HCT116 (cell line): ENCODE data around the gene TWSG1. TPM values are rescaled to one million over a fixed set of nuclear protein-coding genes. Genes with fewer than 3 reads are reported as not detected.

Experiments used
- ATAC-seq: fragments of 200-7000 bp; cut with Tn5 transposase; 2 replicates; pipeline ENCODE4 v1.9.1; 2020; ENCODE audit warnings: mild to moderate bottlenecking, moderate library complexity
- BruUV-seq: library from RNA; stranded (reverse); fragments of 400-500 nt; replicated peaks from 2 replicates; lab custom pipeline; 2021; lab: Mats Ljungman, UMichigan
- CTCF ChIA-PET: fragments of 300-600 bp; sonication (Branson Sonifier 250); formaldehyde crosslinking; loops from one replicate; lab custom pipeline; 2021; ENCODE audit warnings: antibody characterized with exemption; lab: Charles Lee
- POLR2A ChIA-PET: fragments of 300-600, 350-600 bp; sonication (Branson Sonifier 250); formaldehyde crosslinking; loops from one replicate; lab custom pipeline; 2021; ENCODE audit warnings: antibody characterized with exemption; lab: Charles Lee
- RAD21 ChIA-PET, 2 experiments: fragments of 300-600 bp; sonication (Branson Sonifier 250); formaldehyde crosslinking; loops; one replicate each; lab custom pipeline; 2023; ENCODE audit warnings: low total read pairs in 2 of 2; ENCODE audit not compliant: uncharacterized antibody in 2 of 2, unreplicated experiment in 2 of 2, low non-redundant PET in 1 of 2; lab: Charles Lee
- DNase-seq: peaks from one replicate; pipeline ENCODE4 v3.0.0-alpha.2; 2010; ENCODE audit warnings: low read depth, low spot score
- H2AFZ ChIP-seq: fragments of 200-600 bp; shearing (Covaris generic), sonication (generic); 2 replicates; pipeline ENCODE4 v1.6.1; 2017; ENCODE audit warnings: low read depth, mixed run types, mixed read lengths, antibody characterized with exemption, low read length; ENCODE audit not compliant: poor library complexity, severe bottlenecking
- H3K27ac ChIP-seq: 2 replicates; pipeline ENCODE4 v1.5.1; 2012; ENCODE audit warnings: low read depth, low read length
- H3K27me3 ChIP-seq: fragments of 200-600 bp; sonication (generic); 2 replicates; pipeline ENCODE4 v1.6.1; 2016; ENCODE audit warnings: mixed run types, low read length, mixed read lengths; ENCODE audit not compliant: insufficient read depth
- H3K36me3 ChIP-seq, 2 experiments: fragments of 200-500 bp in 1 of 2; fragments of 200-600 bp in 1 of 2; sonication (Bioruptor generic) in 1 of 2; sonication (generic) in 1 of 2; 2 replicates each; pipeline versions ENCODE4 v1.5.1 to v1.6.1; 2014 to 2016; ENCODE audit warnings: low read length in 2 of 2, inconsistent platforms in 1 of 2, mixed read lengths in 1 of 2, mixed run types in 1 of 2; ENCODE audit not compliant: insufficient read depth in 2 of 2, control insufficient read depth in 1 of 2
- H3K4me1 ChIP-seq, 2 experiments: fragments of 200-600 bp in 1 of 2; sonication (generic) in 1 of 2; 2 replicates each; pipeline versions ENCODE4 v1.5.1 to v1.6.1; 2012 to 2017; ENCODE audit warnings: low read length in 2 of 2, inconsistent platforms in 1 of 2, mild to moderate bottlenecking in 1 of 2, mixed read lengths in 1 of 2, mixed run types in 1 of 2, moderate library complexity in 1 of 2; ENCODE audit not compliant: insufficient read depth in 2 of 2, control insufficient read depth in 1 of 2
- H3K4me2 ChIP-seq: fragments of 200-600 bp; sonication (generic); 2 replicates; pipeline ENCODE4 v1.6.1; 2017; ENCODE audit warnings: mixed run types, low read length, mixed read lengths
- H3K4me3 ChIP-seq, 2 experiments: fragments of 200-600 bp in 1 of 2; sonication (generic) in 1 of 2; replicated peaks in 1 of 2; 2 replicates each; pipeline ENCODE4 v1.5.1; 2011 to 2016; ENCODE audit warnings: low read length in 2 of 2, control low read depth in 1 of 2, low read depth in 1 of 2, mild to moderate bottlenecking in 1 of 2, mixed read lengths in 1 of 2, mixed run types in 1 of 2
- H3K79me2 ChIP-seq: fragments of 200-600 bp; sonication (generic); 2 replicates; pipeline ENCODE4 v1.6.1; 2017; ENCODE audit warnings: mild to moderate bottlenecking, mixed run types, low read length, moderate library complexity, mixed read lengths; ENCODE audit not compliant: insufficient read depth
- H3K9ac ChIP-seq: fragments of 200-600 bp; sonication (generic); 2 replicates; pipeline ENCODE4 v1.6.1; 2016; ENCODE audit warnings: low read length, mixed read lengths
- H3K9me2 ChIP-seq: fragments of 200-600 bp; sonication (generic), shearing (Covaris generic); 2 replicates; pipeline ENCODE4 v1.6.1; 2017; ENCODE audit warnings: mixed run types, mild to moderate bottlenecking, moderate library complexity; ENCODE audit not compliant: insufficient read depth
- H3K9me3 ChIP-seq, 2 experiments: fragments of 200-500 bp in 1 of 2; fragments of 200-600 bp in 1 of 2; sonication (Bioruptor generic) in 1 of 2; sonication (generic) in 1 of 2; 2 replicates each; pipeline ENCODE4 v1.6.1; 2014 to 2017; ENCODE audit warnings: low read length in 2 of 2, mixed read lengths in 2 of 2, inconsistent platforms in 1 of 2, low read depth in 1 of 2, mild to moderate bottlenecking in 1 of 2, mixed run types in 1 of 2, moderate library complexity in 1 of 2; ENCODE audit not compliant: control insufficient read depth in 1 of 2, insufficient read depth in 1 of 2
- H4K20me1 ChIP-seq: fragments of 200-600 bp; sonication (generic), shearing (Covaris generic); 2 replicates; pipeline ENCODE4 v1.6.1; 2017; ENCODE audit warnings: mixed run types, mild to moderate bottlenecking, moderate library complexity; ENCODE audit not compliant: insufficient read depth
- ATF3 ChIP-seq: IDR thresholded peaks from 2 replicates; pipeline ENCODE4 v1.6.1; 2012
- CBX3 ChIP-seq: IDR thresholded peaks from 2 replicates; pipeline ENCODE4 v1.6.1; 2012; ENCODE audit warnings: low read depth
- CTCF ChIP-seq, 3 experiments: fragments of 200-600 bp in 1 of 3; sonication (generic) in 1 of 3; IDR thresholded peaks in 2 of 3; conservative IDR thresholded peaks in 1 of 3; 2 replicates each; pipeline ENCODE4 v1.5.1; 2012 to 2017; ENCODE audit warnings: low read depth in 2 of 3, low read length in 2 of 3, antibody characterized with exemption in 1 of 3, borderline replicate concordance in 1 of 3, control low read depth in 1 of 3, mild to moderate bottlenecking in 1 of 3, mixed read lengths in 1 of 3, mixed run types in 1 of 3, moderate library complexity in 1 of 3; ENCODE audit not compliant: insufficient read depth in 1 of 3
- EGR1 ChIP-seq: IDR thresholded peaks from 2 replicates; pipeline ENCODE4 v1.6.1; 2012; ENCODE audit warnings: low read depth
- ELF1 ChIP-seq: IDR thresholded peaks from 2 replicates; pipeline ENCODE4 v1.6.1; 2012; ENCODE audit warnings: low read depth, borderline replicate concordance
- EZH2 ChIP-seq: fragments of 200-600 bp; sonication (generic); IDR thresholded peaks from 2 replicates; pipeline ENCODE4 v1.6.1; 2017; ENCODE audit warnings: antibody characterized with exemption, mixed run types
- FOSL1 ChIP-seq: IDR thresholded peaks from 2 replicates; pipeline ENCODE4 v1.6.1; 2012; ENCODE audit warnings: low read depth
- JUND ChIP-seq: IDR thresholded peaks from 2 replicates; pipeline ENCODE4 v1.6.1; 2012
- MAX ChIP-seq: IDR thresholded peaks from 2 replicates; pipeline ENCODE4 v1.6.1; 2012
- POLR2A ChIP-seq: IDR thresholded peaks from 2 replicates; pipeline ENCODE4 v1.7.0; 2011; ENCODE audit warnings: borderline replicate concordance; ENCODE audit not compliant: insufficient read depth, insufficient read length; ENCODE audit errors: extremely low read depth
- POLR2AphosphoS5 ChIP-seq: IDR thresholded peaks from 2 replicates; pipeline ENCODE4 v1.6.1; 2011; ENCODE audit warnings: mild to moderate bottlenecking, low read depth, low read length, moderate library complexity
- RAD21 ChIP-seq: IDR thresholded peaks from 2 replicates; pipeline ENCODE4 v1.6.1; 2012; ENCODE audit warnings: low read depth, mild to moderate bottlenecking
- SRF ChIP-seq: IDR thresholded peaks from 2 replicates; pipeline ENCODE4 v1.6.1; 2012; ENCODE audit warnings: low read depth
- TCF7L2 ChIP-seq: IDR thresholded peaks from 2 replicates; pipeline ENCODE4 v1.7.0; 2011; ENCODE audit warnings: borderline replicate concordance, inconsistent platforms; ENCODE audit not compliant: insufficient read depth, insufficient read length; ENCODE audit errors: extremely low read depth
- YY1 ChIP-seq: IDR thresholded peaks from 2 replicates; pipeline ENCODE4 v1.6.1; 2011; ENCODE audit warnings: low read length, low read depth, moderate library complexity, mild to moderate bottlenecking; ENCODE audit not compliant: insufficient replicate concordance; ENCODE audit errors: extremely low read depth
- ZBTB33 ChIP-seq: IDR thresholded peaks from 2 replicates; pipeline ENCODE4 v1.6.1; 2011; ENCODE audit warnings: mild to moderate bottlenecking, low read length, moderate library complexity; ENCODE audit not compliant: insufficient replicate concordance; ENCODE audit errors: extremely low read depth
- ZFX ChIP-seq: fragments of 450-650 bp; IDR thresholded peaks from 2 replicates; pipeline ENCODE4 v1.6.1; 2017
- ZNF274 ChIP-seq: fragments of 200-500 bp; sonication (Bioruptor generic); IDR thresholded peaks from 2 replicates; pipeline ENCODE4 v1.6.1; 2014; ENCODE audit warnings: mild to moderate bottlenecking, low read depth, low read length, inconsistent platforms
- intact Hi-C: fragments of 100-400 bp; cut with micrococcal nuclease; formaldehyde crosslinking; loops from 2 replicates; pipeline ENCODE4 v1.10.0; 2022
- total RNA-seq: library from RNA; stranded (reverse); gene quantifications from one replicate; pipeline ENCODE4 v1.2.1, GENCODE V29; 2021; ENCODE audit not compliant: unreplicated experiment

Gene TWSG1
- total RNA-seq, 1 experiment from 2014 or later, result 35.7 TPM

GRCh38 chr18:9343577-9343976, 9.0 kb downstream of the TWSG1 start:
- no TSS peak for BruUV-seq
- DNase-seq (no peak), ATAC-seq (no peak)
- Histone ChIP-seq H3K9me2 (no peaks in the 10 kb centered on the region), H3K27me3 (no peaks in the 10 kb centered on the region), H3K4me2 (no peak overlapping the region), H3K36me3 (0 out of 4 replicates have a peak, but pooled peaks cover 0 to 2% of the 10 kb centered on the region in 2 experiments), H4K20me1 (no peaks in the 10 kb centered on the region), H3K27ac (no peak overlapping the region), H3K79me2 (peaks cover 6% of the 10 kb centered on the region; the same call in 1 of the 2 replicates), H2AFZ (no peak overlapping the region), H3K4me1 (peaks cover 10 to 13% of the 10 kb centered on the region in 2 experiments)
- RAD21 ChIA-PET, result no interaction called here
- intact Hi-C loops, result no loop called here
- TF ChIP-seq ATF3, result no peak
- TF ChIP-seq CBX3, result no peak
- TF ChIP-seq ELF1, result no peak
- no peak for TF ChIP-seq POLR2AphosphoS5
- TF ChIP-seq MAX, result no peak
- TF ChIP-seq ZNF274, result no peak
- no peak for TF ChIP-seq SRF
- no peak for TF ChIP-seq POLR2A
- TF ChIP-seq ZFX, result no peak
- TF ChIP-seq CTCF (IDR thresholded peaks at IDR 0.05 in 2 of 3, conservative IDR thresholded peaks at IDR 0.05 in 1 of 3; ENCODE audit: borderline replicate concordance in 1 of 3, insufficient read depth in 1 of 3, low read depth in 2 of 3, low read length in 2 of 3), result no peak
- no peak for TF ChIP-seq FOSL1
- no peak for TF ChIP-seq ZBTB33
- TF ChIP-seq YY1, result no peak
- no peak for TF ChIP-seq TCF7L2
- no peak for TF ChIP-seq EZH2
- no peak for TF ChIP-seq JUND
- TF ChIP-seq RAD21, result no peak
- no peak for TF ChIP-seq EGR1
- TF ChIP-seq, all 23 proteins: peak for 0
- H3K9ac ChIP-seq, result no peak overlapping the region
- H3K4me3 ChIP-seq, result no peak overlapping the region
- ChIA-PET CTCF (no interaction called here), POLR2A (no interaction called here)
- H3K9me3 ChIP-seq, result no peaks in the 10 kb centered on the region
